ENCODE measurements around the gene SLAMF1.

- no peak for TF ChIP-seq CTCF (conservative IDR thresholded peaks at IDR 0.05; ENCODE audit: low read depth in 2 of 2)
- no peak for TF ChIP-seq POLR2AphosphoS5 (IDR thresholded peaks at IDR 0.05; ENCODE audit: low read depth)
- no peak for TF ChIP-seq REST (IDR thresholded peaks at IDR 0.05; ENCODE audit: unreplicated experiment)
- TF ChIP-seq ZNF331 (CRISPR knock-in tag; IDR thresholded peaks at IDR 0.05; ENCODE audit: low read depth): no peak
- TF ChIP-seq EZH2phosphoT487 (IDR thresholded peaks at IDR 0.05; ENCODE audit: unreplicated experiment): no peak
- no peak for TF ChIP-seq JUNB (IDR thresholded peaks at IDR 0.05; ENCODE audit: unreplicated experiment)
- no peak for TF ChIP-seq EZH2 (IDR thresholded peaks at IDR 0.05; ENCODE audit: low read depth, unreplicated experiment)
- TF ChIP-seq ETS1 (IDR thresholded peaks at IDR 0.05): no peak
- TF ChIP-seq CREB1 (CRISPR knock-in tag; IDR thresholded peaks at IDR 0.05; ENCODE audit: low read depth): no peak
- no peak for TF ChIP-seq NANOG (IDR thresholded peaks at IDR 0.05; ENCODE audit: borderline replicate concordance)
These were observed 23.9 kb upstream of the SLAMF1 start for GRCh38 chr1:160670701-160671100.

Data from GM23338 (cell line).